ENCODE measurements around the gene AFDN. TPM values are rescaled to one million over a fixed set of nuclear protein-coding genes. Genes with fewer than 3 reads are reported as not detected.

Gene AFDN
- total RNA-seq, 1 donor from 2014 or later, result 18.1 TPM

GRCh38 chr6:167870321-167870720, 43.6 kb downstream of the AFDN start:
- intact Hi-C loops (cut with micrococcal nuclease), result no loop called here

GRCh38 chr6:167872538-167873210, 46.0 kb downstream of the AFDN start:
- intact Hi-C loops (cut with micrococcal nuclease), result no loop called here

- intact Hi-C loops (cut with micrococcal nuclease), result no loop called here
These were observed 51.5 kb downstream of the AFDN start for GRCh38 chr6:167877994-167878779.

- intact Hi-C loops (cut with micrococcal nuclease), result no loop called here
These were observed 52.9 kb downstream of the AFDN start for GRCh38 chr6:167879612-167880011.

GRCh38 chr6:167881327-167881726, 54.6 kb downstream of the AFDN start:
- intact Hi-C loops (cut with micrococcal nuclease), result no loop called here

- intact Hi-C loops (cut with micrococcal nuclease), result no loop called here
These were observed 55.5 kb downstream of the AFDN start for GRCh38 chr6:167882244-167882643.

GRCh38 chr6:167888098-167888497, 61.4 kb downstream of the AFDN start:
- intact Hi-C loops (cut with micrococcal nuclease), result no loop called here

GRCh38 chr6:167892835-167893815, 66.4 kb downstream of the AFDN start:
- intact Hi-C loops (cut with micrococcal nuclease), result loop anchor here (10.0 kb wide), 1 partner anchor 708 kb away; no protein-coding TSS in a partner anchor

GRCh38 chr6:167894965-167895364, 68.3 kb downstream of the AFDN start:
- intact Hi-C loops (cut with micrococcal nuclease), result loop anchor here (10.0 kb wide), 1 partner anchor 710 kb away; no protein-coding TSS in a partner anchor

- intact Hi-C loops (cut with micrococcal nuclease), result loop anchor here (10.0 kb wide), 1 partner anchor 712 kb away; no protein-coding TSS in a partner anchor
These were observed 69.9 kb downstream of the AFDN start for GRCh38 chr6:167896648-167897047.

GRCh38 chr6:167898673-167899311, 72.1 kb downstream of the AFDN start:
- intact Hi-C loops (cut with micrococcal nuclease), result loop anchor here (1.0 to 10.0 kb wide), 2 partner anchors 413 to 714 kb away; no protein-coding TSS in a partner anchor

- intact Hi-C loops (cut with micrococcal nuclease), result no loop called here
These were observed 78.1 kb downstream of the AFDN start for GRCh38 chr6:167904791-167905190.

GRCh38 chr6:167906899-167907298, 80.2 kb downstream of the AFDN start:
- intact Hi-C loops (cut with micrococcal nuclease), result no loop called here

- intact Hi-C loops (cut with micrococcal nuclease), result no loop called here
These were observed 81.3 kb downstream of the AFDN start for GRCh38 chr6:167907837-167908681.

- intact Hi-C loops (cut with micrococcal nuclease), result no loop called here
These were observed 83.3 kb downstream of the AFDN start for GRCh38 chr6:167910007-167910406.

GRCh38 chr6:167910652-167911051, 83.9 kb downstream of the AFDN start:
- intact Hi-C loops (cut with micrococcal nuclease), result no loop called here

GRCh38 chr6:167912494-167912893, 85.8 kb downstream of the AFDN start:
- intact Hi-C loops (cut with micrococcal nuclease), result no loop called here

- intact Hi-C loops (cut with micrococcal nuclease), result no loop called here
These were observed 87.0 kb downstream of the AFDN start for GRCh38 chr6:167913699-167914098.

GRCh38 chr6:167915139-167915538, 88.4 kb downstream of the AFDN start:
- intact Hi-C loops (cut with micrococcal nuclease), result no loop called here

Measured in T-helper 2 cell treated with Interferon-gamma antibody and Interleukin-4, amounts not matched to agents 100 ng/mL and 5 ng/mL, for 36 hours (primary cell).